Loucy (cell line): ENCODE measurements around the gene BHLHE23.

Experiments
- CTCF ChIP-seq: fragments of 200-600 bp; sonication (generic); conservative IDR thresholded peaks from 2 replicates; pipeline ENCODE4 v1.5.1; 2014; ENCODE audit warnings: mild to moderate bottlenecking, antibody characterized with exemption, low read length
- EZH2phosphoT487 ChIP-seq: fragments of 200-600 bp; IDR thresholded peaks from 2 replicates; pipeline ENCODE4 v1.6.1; 2018; ENCODE audit warnings: antibody characterized with exemption, mild to moderate bottlenecking, moderate library complexity, borderline replicate concordance

GRCh38 chr20:62999580-62999979 lies 7.2 kb downstream of the BHLHE23 start:
- TF ChIP-seq CTCF = no peak
- TF ChIP-seq EZH2phosphoT487 = no peak
